Upper lobe of left lung (tissue), 6 donors: Measurements from ENCODE around the gene LNX1. TPM values are rescaled to one million over a fixed set of nuclear protein-coding genes. Genes with fewer than 3 reads are reported as not detected.

Source experiments
- ATAC-seq, 2 donors: fragments of 200-7000 bp; cut with Tn5 transposase; one replicate each; pipeline ENCODE4 v1.9.1; 2022; ENCODE audit warnings: mild to moderate bottlenecking in 2 of 2, moderate library complexity in 2 of 2; ENCODE audit not compliant: low FRiP score in 2 of 2
- DNase-seq, 2 donors: peaks; one replicate each; pipeline ENCODE4 v3.0.0-alpha.2; 2019 to 2020
- H3K27ac ChIP-seq, 4 donors: fragments of 200-600 bp; sonication (generic); one replicate each; pipeline ENCODE4 v1.5.1; 2016 to 2019
- H3K27me3 ChIP-seq, 4 donors: fragments of 200-600 bp; sonication (generic); one replicate each; pipeline ENCODE4 v1.5.1; 2017 to 2019
- H3K36me3 ChIP-seq, 4 donors: fragments of 200-600 bp; sonication (generic); one replicate each; pipeline ENCODE4 v1.5.1; 2016 to 2019
- H3K4me1 ChIP-seq, 4 donors: fragments of 200-600 bp; sonication (generic); one replicate each; pipeline ENCODE4 v1.5.1; 2018 to 2019
- H3K4me3 ChIP-seq, 4 donors: fragments of 200-600 bp; sonication (generic); one replicate each; pipeline ENCODE4 v1.5.1; 2017 to 2019; ENCODE audit warnings: mild to moderate bottlenecking in 2 of 4, moderate library complexity in 1 of 4
- H3K9me3 ChIP-seq, 4 donors: fragments of 200-600 bp; sonication (generic); one replicate each; pipeline ENCODE4 v1.5.1; 2018 to 2019
- CTCF ChIP-seq, 6 experiments: fragments of 450-650 bp in 4 of 6; fragments of 200-600 bp in 2 of 6; sonication (generic) in 2 of 6; IDR thresholded peaks; one replicate each; pipeline ENCODE4 v1.5.1; 2016 to 2019; ENCODE audit warnings: antibody characterized with exemption in 6 of 6
- EP300 ChIP-seq, 4 donors: sonication (generic); formaldehyde crosslinking; IDR thresholded peaks; one replicate each; pipeline ENCODE4 v1.5.1; 2017; ENCODE audit warnings: antibody characterized with exemption in 4 of 4, control low read depth in 2 of 4
- POLR2A ChIP-seq, 4 donors: fragments of 450-650 bp; IDR thresholded peaks; one replicate each; pipeline ENCODE4 v1.5.1; 2016 to 2017; ENCODE audit warnings: antibody characterized with exemption in 4 of 4, mild to moderate bottlenecking in 2 of 4
- POLR2AphosphoS5 ChIP-seq, 2 donors: sonication (generic); formaldehyde crosslinking; IDR thresholded peaks; one replicate each; pipeline ENCODE4 v1.5.1; 2017; ENCODE audit warnings: antibody characterized with exemption in 2 of 2
- WGBS, 2 donors: methylation state at CpG; one replicate each; pipeline ENCODE4 v1.1.5; 2017 to 2018; 5-methylcytosine and 5-hydroxymethylcytosine counted together
- total RNA-seq, 6 donors: library from RNA; depleted of rRNA in 4 of 6; stranded (reverse); fragments of >200 nt in 4 of 6; gene quantifications; one replicate each; pipeline versions ENCODE4 v1.1.0 to v1.2.1, GENCODE V29; 2016 to 2021
- donor health status: DM: no; HTN: no; CAD: no; lungs with moderate emphysema.
- donor health status: DM: no; HTN: yes; CAD: no; lungs with severe emphysema.

Gene LNX1
- total RNA-seq, 6 donors from 2014 or later, result 2.7 to 7.3 (median 4.3) TPM

DNA sequence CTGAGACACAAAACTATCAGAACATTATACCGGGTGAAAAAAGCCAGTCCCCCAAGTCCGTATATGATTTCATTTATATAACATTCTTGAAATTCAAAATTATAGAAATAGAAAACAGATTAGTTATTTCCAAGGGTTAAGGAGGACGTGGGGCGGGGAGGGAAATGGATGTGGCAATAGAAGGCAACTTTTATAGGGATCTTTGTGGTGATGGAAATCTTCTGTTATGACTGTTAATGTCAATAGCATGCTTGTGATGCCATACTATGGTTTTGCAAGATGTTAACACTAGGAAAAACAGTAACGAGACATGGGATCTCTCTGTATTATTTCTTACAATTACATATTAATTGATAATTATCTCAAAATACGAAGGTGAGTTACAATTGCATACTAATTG is 96.4 kb downstream of the LNX1 start:
- Histone ChIP-seq H3K36me3 (no peaks in the 10 kb centered on the region), H3K27ac (no peak overlapping the region), H3K27me3 (no peaks in the 10 kb centered on the region), H3K4me3 (no peak overlapping the region), H3K4me1 (peaks cover 0 to 4% (median 3%) of the 10 kb centered on the region in 4 donors), H3K9me3 (no peaks in the 10 kb centered on the region)
- TF ChIP-seq POLR2AphosphoS5 (IDR thresholded peaks at IDR 0.05), result no peak
- no peak for TF ChIP-seq EP300 (IDR thresholded peaks at IDR 0.05)
- TF ChIP-seq POLR2A (IDR thresholded peaks at IDR 0.05), result no peak
- no peak for TF ChIP-seq CTCF (IDR thresholded peaks at IDR 0.05)
- ATAC-seq, result no peak
- WGBS, 2 donors, result 90 to 91% methylated on average over 6 of the region's 6 CpGs
- no peak for DNase-seq

DNA sequence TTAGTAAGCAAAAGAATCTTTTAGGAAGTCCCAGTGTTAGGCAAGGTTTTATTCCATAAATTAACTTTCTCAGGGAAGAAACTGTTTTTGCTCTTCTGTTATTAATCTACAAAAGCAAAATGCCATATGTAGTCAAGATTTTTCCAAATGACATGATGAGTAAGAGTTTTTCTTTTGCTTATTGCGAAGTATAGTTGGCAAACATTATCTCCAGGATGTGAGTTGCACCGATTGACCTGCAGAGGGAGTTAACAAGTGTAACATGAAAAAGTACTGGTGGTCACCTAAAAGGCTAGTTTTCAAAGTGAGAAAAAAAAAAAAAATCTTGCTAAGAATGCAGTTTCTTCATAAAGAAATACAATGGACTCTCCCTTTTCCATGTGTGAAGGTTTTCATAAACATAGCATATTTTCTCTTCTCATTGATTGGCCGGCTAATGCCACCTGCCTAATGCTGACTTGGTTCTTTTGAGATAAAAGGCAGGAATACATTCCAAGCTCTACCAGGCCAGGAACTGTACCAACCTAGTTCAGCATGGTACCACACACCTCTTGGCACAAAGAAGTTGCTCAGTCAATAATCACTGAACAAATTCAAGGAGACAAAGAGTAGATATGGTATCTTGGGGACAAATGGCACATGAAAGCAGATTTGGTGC is 100.2 kb downstream of the LNX1 start:
- Histone ChIP-seq H3K27ac (no peak overlapping the region), H3K36me3 (no peaks in the 10 kb centered on the region), H3K27me3 (no peaks in the 10 kb centered on the region), H3K4me1 (peaks cover 0 to 4% (median 3%) of the 10 kb centered on the region in 4 donors), H3K9me3 (no peaks in the 10 kb centered on the region), H3K4me3 (no peak overlapping the region)
- ATAC-seq, result peak in 1 of 2 donors; percentile 72
- no peak for DNase-seq
- peak in 1 of 2 donors; percentile 28 for TF ChIP-seq POLR2AphosphoS5 (IDR thresholded peaks at IDR 0.05)
- no peak for TF ChIP-seq POLR2A (IDR thresholded peaks at IDR 0.05)
- peak; percentile 47 to 70 (median 66) for TF ChIP-seq CTCF (IDR thresholded peaks at IDR 0.05)
- no peak for TF ChIP-seq EP300 (IDR thresholded peaks at IDR 0.05)
- 47 to 52% methylated on average over 3 of the region's 3 CpGs for WGBS, 2 donors

DNA sequence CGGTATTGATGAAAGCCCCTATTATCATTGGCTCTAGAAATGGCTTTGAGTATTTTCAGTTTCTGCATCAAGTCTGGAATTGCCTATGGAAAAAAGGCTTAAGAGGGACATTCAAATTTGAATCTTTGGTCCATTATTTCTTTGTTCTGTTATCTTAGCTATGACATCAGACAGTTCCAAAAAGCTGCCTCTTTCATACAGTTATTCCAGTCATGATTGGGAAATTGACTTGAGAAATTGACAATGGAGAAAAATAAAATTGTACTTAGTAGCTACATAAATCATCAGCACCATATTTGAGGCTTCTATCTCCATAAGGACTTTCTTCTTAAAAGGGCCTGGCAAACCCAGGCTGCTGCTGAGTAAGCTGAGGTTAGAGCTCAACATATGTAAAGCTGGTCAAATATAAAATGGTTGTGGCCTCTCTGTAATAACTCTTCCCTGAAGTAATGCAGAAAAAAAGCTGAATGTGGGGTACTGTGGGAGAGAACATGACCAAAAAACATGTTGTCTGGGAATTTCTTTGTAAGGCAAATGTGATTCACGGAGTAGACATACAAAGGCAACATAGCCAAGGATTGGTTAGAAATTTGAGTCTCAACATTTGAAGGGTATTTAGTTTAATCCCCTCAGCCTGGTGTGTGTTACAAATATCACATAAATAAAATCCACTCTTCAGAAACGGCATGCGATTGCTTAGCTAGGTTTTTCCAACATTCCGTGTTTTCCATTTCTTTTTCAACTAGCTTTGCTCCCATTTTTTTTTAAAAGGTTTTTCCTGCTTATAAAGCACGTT is 100.9 kb downstream of the LNX1 start:
- H3K4me3 ChIP-seq, result no peak overlapping the region
- peak overlapping the region in 1 of 4 donors; percentile 5 for H3K27ac ChIP-seq
- 63% methylated on average over 6 of the region's 6 CpGs for WGBS, 2 donors
- H3K36me3 ChIP-seq, result no peaks in the 10 kb centered on the region
- H3K9me3 ChIP-seq, result no peaks in the 10 kb centered on the region
- DNase-seq (no peak), ATAC-seq (no peak)
- no peaks in the 10 kb centered on the region for H3K27me3 ChIP-seq
- H3K4me1 ChIP-seq, result peaks cover 0 to 4% (median 3%) of the 10 kb centered on the region in 4 donors
- TF ChIP-seq EP300 (IDR thresholded peaks at IDR 0.05) (no peak), CTCF (IDR thresholded peaks at IDR 0.05) (no peak), POLR2A (IDR thresholded peaks at IDR 0.05) (no peak)

DNA sequence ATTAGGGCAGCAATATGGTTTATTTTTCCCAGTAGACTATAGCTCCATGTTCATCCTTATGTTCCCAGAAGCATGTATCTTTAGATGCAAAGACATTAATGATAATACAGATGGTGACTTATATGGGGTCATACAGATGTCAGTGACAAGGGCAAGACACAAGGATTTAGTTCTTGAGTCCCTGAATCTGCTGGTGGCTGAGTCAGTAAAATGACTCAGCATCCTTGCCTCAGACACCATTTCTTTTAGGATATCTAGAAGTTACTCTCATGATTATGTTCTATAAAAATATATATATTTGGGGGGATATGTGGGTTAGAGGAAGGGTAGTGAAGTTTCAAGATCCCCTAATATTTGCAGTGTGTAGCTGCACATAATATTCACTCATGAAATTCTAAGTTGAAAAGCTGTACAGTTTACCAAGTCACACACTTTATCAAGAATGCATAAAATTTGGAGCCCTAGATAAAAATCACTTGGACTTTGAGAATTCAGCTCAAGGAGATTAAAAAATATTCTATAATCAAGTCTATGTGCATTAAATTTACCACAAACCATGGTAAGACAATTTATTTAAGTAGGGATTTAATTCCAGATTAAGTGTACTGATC is 101.9 kb downstream of the LNX1 start:
- peaks cover 0 to 4% (median 3%) of the 10 kb centered on the region in 4 donors for H3K4me1 ChIP-seq
- H3K36me3 ChIP-seq, result no peaks in the 10 kb centered on the region
- no peaks in the 10 kb centered on the region for H3K9me3 ChIP-seq
- ATAC-seq (no peak), DNase-seq (no peak)
- no peak overlapping the region for H3K27ac ChIP-seq
- H3K27me3 ChIP-seq, result no peaks in the 10 kb centered on the region
- H3K4me3 ChIP-seq, result no peak overlapping the region
- TF ChIP-seq POLR2A (IDR thresholded peaks at IDR 0.05) (no peak), EP300 (IDR thresholded peaks at IDR 0.05) (no peak), CTCF (IDR thresholded peaks at IDR 0.05) (no peak), POLR2AphosphoS5 (IDR thresholded peaks at IDR 0.05) (no peak)
